Inflammatory macrophage (primary cell): ENCODE data around the gene PARP14.
"Not testable (repeated sequence)": the region's sequence is repeated elsewhere in the genome, so short reads cannot be mapped to it uniquely, and the experiment has no call there.

Experiments
- DNase-seq, 2 donors: peaks; one replicate each; pipeline ENCODE4 v3.0.0-alpha.2; 2020 to 2022
- total RNA-seq, 18 experiments: gene quantifications; one replicate each; lab custom pipeline; 2026; ENCODE audit warnings: mixed read lengths in 6 of 18, inconsistent platforms in 2 of 18; lab: John Stamatoyannopoulos, UW

The PARP14 gene
- 143 to 2,824 (median 260) reads per million in 18 experiments for total RNA-seq

GRCh38 chr3:122680475-122681283 is at the start of gene PARP14:
Gene PARP14 (plus strand): TSS chr3:122680839. CDS start chr3:122680884, 45 bp downstream.
- DNase-seq = peak; percentile 65 to 75

GRCh38 chr3:122635789-122636188 is 44.9 kb upstream of the PARP14 start:
- DNase-seq = no peak

GRCh38 chr3:122636697-122637096 is 43.9 kb upstream of the PARP14 start:
- no peak for DNase-seq

- no peak for DNase-seq
Measured at GRCh38 chr3:122640437-122640999, 40.1 kb upstream of the PARP14 start.

GRCh38 chr3:122642935-122643334 is 37.7 kb upstream of the PARP14 start:
- no peak for DNase-seq

- DNase-seq = no peak
Measured at GRCh38 chr3:122646146-122646988, 34.3 kb upstream of the PARP14 start.

- DNase-seq = not testable (repeated sequence)
Measured at GRCh38 chr3:122651233-122651907, 29.3 kb upstream of the PARP14 start.

- DNase-seq = not testable (repeated sequence)
Measured at GRCh38 chr3:122651962-122652361, 28.7 kb upstream of the PARP14 start.

GRCh38 chr3:122658336-122658735 is 22.3 kb upstream of the PARP14 start:
- DNase-seq = not testable (repeated sequence)

- DNase-seq = no peak
Measured at GRCh38 chr3:122660297-122660974, 20.2 kb upstream of the PARP14 start.

- DNase-seq = peak in 1 of 2 donors; percentile 8
Measured at GRCh38 chr3:122661633-122662032, 19.0 kb upstream of the PARP14 start.

GRCh38 chr3:122662505-122662904 is 18.1 kb upstream of the PARP14 start:
- DNase-seq = no peak

- DNase-seq = no peak
Measured at GRCh38 chr3:122665226-122665786, 15.3 kb upstream of the PARP14 start.

GRCh38 chr3:122665881-122666280 is 14.8 kb upstream of the PARP14 start:
- DNase-seq = no peak

- no peak for DNase-seq
Measured at GRCh38 chr3:122668930-122669730, 11.5 kb upstream of the PARP14 start.

- no peak for DNase-seq
Measured at GRCh38 chr3:122671553-122671952, 9.1 kb upstream of the PARP14 start.

GRCh38 chr3:122674339-122674738 is 6.3 kb upstream of the PARP14 start:
- DNase-seq = peak in 1 of 2 donors; percentile 11

GRCh38 chr3:122676759-122677158 is 3.9 kb upstream of the PARP14 start:
- no peak for DNase-seq

- DNase-seq = no peak
Measured at GRCh38 chr3:122677216-122677615, 3.4 kb upstream of the PARP14 start.

GRCh38 chr3:122678506-122678905 is 2.1 kb upstream of the PARP14 start:
- peak; percentile 57 to 64 for DNase-seq
